Stomach (tissue), 4 donors: ENCODE measurements around the gene PPTC7.

Experiments used
- CTCF ChIP-seq, 7 experiments: fragments of 450-650 bp in 4 of 7; fragments of 200-600 bp in 3 of 7; sonication (generic) in 3 of 7; IDR thresholded peaks; one replicate each; pipeline ENCODE4 v1.5.1; 2016 to 2019; ENCODE audit warnings: antibody characterized with exemption in 7 of 7, control low read depth in 2 of 7, mild to moderate bottlenecking in 1 of 7
- EP300 ChIP-seq: sonication (generic); formaldehyde crosslinking; IDR thresholded peaks from one replicate; pipeline ENCODE4 v1.6.1; 2017; ENCODE audit warnings: antibody characterized with exemption
- POLR2A ChIP-seq, 4 donors: fragments of 450-650 bp; IDR thresholded peaks; one replicate each; pipeline ENCODE4 v1.6.1; 2016; ENCODE audit warnings: antibody characterized with exemption in 4 of 4, control low read depth in 2 of 4, mild to moderate bottlenecking in 1 of 4, moderate library complexity in 1 of 4

GRCh38 chr12:110543252-110543959 lies 39.7 kb downstream of the PPTC7 start:
- no peak for TF ChIP-seq CTCF (IDR thresholded peaks at IDR 0.05)
- TF ChIP-seq POLR2A (IDR thresholded peaks at IDR 0.05) = no peak
- TF ChIP-seq EP300 = peak; percentile 46
